CD14-positive monocyte (primary cell): Measurements from ENCODE around the gene IMPDH1. TPM values are rescaled to one million over a fixed set of nuclear protein-coding genes. Genes with fewer than 3 reads are reported as not detected.

Experiments
- DNase-seq, 3 donors: peaks; one replicate each; pipeline ENCODE4 v3.0.0-alpha.2; 2011 to 2022
- H2AFZ ChIP-seq: 2 replicates; pipeline ENCODE4 v1.6.0; 2012; ENCODE audit warnings: mild to moderate bottlenecking, low read depth, low read length, inconsistent platforms; ENCODE audit not compliant: insufficient read depth, poor library complexity, severe bottlenecking
- H3K27ac ChIP-seq, 2 donors: 1 replicate in 1 of 2; 2 replicates in 1 of 2; pipeline ENCODE4 v1.5.1; 2012 to 2013; ENCODE audit warnings: low read length in 2 of 2, control low read depth in 1 of 2, inconsistent platforms in 1 of 2, low read depth in 1 of 2, mild to moderate bottlenecking in 1 of 2
- H3K27me3 ChIP-seq, 2 donors: one replicate each; pipeline versions ENCODE4 v1.6.0 to v1.6.1; 2011 to 2013; ENCODE audit warnings: low read length in 2 of 2; ENCODE audit not compliant: control insufficient read depth in 2 of 2, insufficient read depth in 2 of 2
- H3K36me3 ChIP-seq, 2 donors: replicated peaks in 1 of 2; 1 replicate in 1 of 2; 2 replicates in 1 of 2; pipeline versions ENCODE4 v1.5.1 to v1.6.1; 2012 to 2013; ENCODE audit warnings: low read length in 2 of 2, control low read depth in 1 of 2, inconsistent platforms in 1 of 2, mild to moderate bottlenecking in 1 of 2; ENCODE audit not compliant: insufficient read depth in 2 of 2, control insufficient read depth in 1 of 2
- H3K4me1 ChIP-seq, 2 donors: 1 replicate in 1 of 2; 2 replicates in 1 of 2; pipeline versions ENCODE4 v1.5.1 to v1.6.1; 2012 to 2013; ENCODE audit warnings: low read length in 2 of 2, control low read depth in 1 of 2, inconsistent platforms in 1 of 2, mild to moderate bottlenecking in 1 of 2, moderate library complexity in 1 of 2; ENCODE audit not compliant: insufficient read depth in 2 of 2, control insufficient read depth in 1 of 2
- H3K4me2 ChIP-seq: replicated peaks from 2 replicates; pipeline ENCODE3; 2012; ENCODE audit warnings: low read length, moderate library complexity, mild to moderate bottlenecking; ENCODE audit not compliant: poor library complexity, severe bottlenecking; ENCODE audit errors: extremely low read depth
- H3K4me3 ChIP-seq, 3 experiments: fragments of 200-600 bp in 1 of 3; sonication (generic) in 1 of 3; replicated peaks in 1 of 3; 1 replicate in 2 of 3; 2 replicates in 1 of 3; pipeline ENCODE4 v1.5.1; 2011 to 2013; ENCODE audit warnings: low read length in 3 of 3, mild to moderate bottlenecking in 3 of 3, control low read depth in 2 of 3, low read depth in 2 of 3, inconsistent platforms in 1 of 3, moderate library complexity in 1 of 3
- H3K79me2 ChIP-seq: 2 replicates; pipeline ENCODE4 v1.6.0; 2012; ENCODE audit warnings: mild to moderate bottlenecking, control low read depth, inconsistent platforms, low read length, moderate library complexity; ENCODE audit not compliant: insufficient read depth
- H3K9ac ChIP-seq: 2 replicates; pipeline ENCODE4 v1.6.0; 2017; ENCODE audit warnings: low read length, mild to moderate bottlenecking; ENCODE audit not compliant: insufficient read depth, poor library complexity, severe bottlenecking
- H3K9me3 ChIP-seq, 2 donors: replicated peaks in 1 of 2; 1 replicate in 1 of 2; 2 replicates in 1 of 2; pipeline versions ENCODE4 v1.5.1 to v1.6.1; 2012 to 2013; ENCODE audit warnings: low read length in 2 of 2, control low read depth in 1 of 2; ENCODE audit not compliant: control insufficient read depth in 1 of 2, insufficient read depth in 1 of 2
- H4K20me1 ChIP-seq: 2 replicates; pipeline ENCODE4 v1.6.0; 2012; ENCODE audit warnings: mild to moderate bottlenecking, low read length, control low read depth, moderate library complexity; ENCODE audit not compliant: insufficient read depth
- H3K27ac Mint-ChIP-seq, 7 donors: one replicate each; pipeline ENCODE4 v1.8.0; 2020; ENCODE audit warnings: mild to moderate bottlenecking in 7 of 7, mixed read lengths in 7 of 7, moderate library complexity in 6 of 7, inconsistent platforms in 2 of 7
- H3K27me3 Mint-ChIP-seq, 3 donors: one replicate each; pipeline ENCODE4 v1.8.0; 2021 to 2022; ENCODE audit warnings: low read depth in 3 of 3, mild to moderate bottlenecking in 3 of 3, mixed read lengths in 3 of 3, moderate library complexity in 3 of 3, inconsistent platforms in 1 of 3
- H3K36me3 Mint-ChIP-seq, 2 donors: one replicate each; pipeline ENCODE4 v1.8.0; 2020; ENCODE audit warnings: mixed read lengths in 2 of 2, inconsistent platforms in 1 of 2, mild to moderate bottlenecking in 1 of 2
- H3K4me1 Mint-ChIP-seq: one replicate; pipeline ENCODE4 v1.8.0; 2020; ENCODE audit warnings: mild to moderate bottlenecking, mixed read lengths
- H3K4me3 Mint-ChIP-seq, 2 donors: one replicate each; pipeline ENCODE4 v1.8.0; 2020; ENCODE audit warnings: mild to moderate bottlenecking in 2 of 2, mixed read lengths in 2 of 2, moderate library complexity in 1 of 2
- H3K9me3 Mint-ChIP-seq, 7 donors: one replicate each; pipeline ENCODE4 v1.8.0; 2020 to 2022; ENCODE audit warnings: mixed read lengths in 7 of 7, mild to moderate bottlenecking in 6 of 7, moderate library complexity in 6 of 7, inconsistent platforms in 2 of 7
- CTCF ChIP-seq: fragments of 200-600 bp; IDR thresholded peaks from one replicate; pipeline ENCODE4 v1.8.0; 2022; ENCODE audit warnings: antibody characterized with exemption, mild to moderate bottlenecking
- WGBS: methylation state at CpG from one replicate; pipeline ENCODE4 v1.1.5; 2013; ENCODE audit warnings: missing lambda C conversion rate; ENCODE audit not compliant: insufficient coverage; 5-methylcytosine and 5-hydroxymethylcytosine counted together
- intact Hi-C, 2 donors: fragments of 100-400 bp; cut with micrococcal nuclease; formaldehyde crosslinking; loops; one replicate each; pipeline versions ENCODE4 v1.15.0 to v1.15.1; 2023
- polyA plus RNA-seq, 3 donors: library from polyadenylated mRNA; depleted of rRNA in 1 of 3; unstranded in 2 of 3; stranded (reverse) in 1 of 3; fragments of 300-500 nt in 2 of 3; fragments of >200 nt in 1 of 3; fragmentation: Illumina TruSeq in 2 of 3; gene quantifications; 1 replicate in 2 of 3; 2 replicates in 1 of 3; pipeline ENCODE4 v1.2.3, GENCODE V29; 2012 to 2021
- small RNA-seq: library from RNA; depleted of rRNA; stranded (forward); fragments of <200 nt; gene quantifications from one replicate; pipeline ENCODE3, GENCODE V24; 2012; ENCODE audit warnings: low read depth; ENCODE audit not compliant: insufficient read length

The IMPDH1 gene
- polyA plus RNA-seq, 3 donors, result 110 to 259 (median 152) TPM

- Histone ChIP-seq H3K9me3 (no peaks in the 10 kb centered on the region), H3K4me3 (peak within 1 kb of the TSS; percentile 75 to 96 (median 78)), H3K79me2 (peaks cover 35% of the 10 kb centered on the region), H4K20me1 (no peaks in the 10 kb centered on the region), H3K27me3 (no peaks in the 10 kb centered on the region), H3K4me1 (peaks cover 18 to 21% of the 10 kb centered on the region in 2 donors), H3K27ac (peak within 1 kb of the TSS; percentile 81 to 95), H3K4me2 (peak within 1 kb of the TSS; percentile 77), H3K36me3 (peaks cover 7 to 17% of the 10 kb centered on the region in 2 donors), H2AFZ (peak within 1 kb of the TSS; percentile 98), H3K9ac (peak within 1 kb of the TSS; percentile 85)
- Mint-ChIP-seq H3K27ac (peak within 1 kb of the TSS; percentile 88 to 96 (median 94)), H3K9me3 (no peaks in the 10 kb centered on the region), H3K4me3 (peak within 1 kb of the TSS; percentile 93 to 97), H3K4me1 (peaks cover 22% of the 10 kb centered on the region), H3K36me3 (peaks cover 13 to 14% of the 10 kb centered on the region in 2 donors), H3K27me3 (peaks cover 2 to 5% (median 2%) of the 10 kb centered on the region in 3 donors)
- intact Hi-C loops, result loop anchor here in 1 of 2 donors (10.0 kb wide), 1 partner anchor 111 kb away; the partner anchor contains the start of gene HILPDA
- DNase-seq, result peak; percentile 89 to 93 (median 90)
- 8% methylated on average over 39 of the region's 49 CpGs for WGBS
- no peak for TF ChIP-seq CTCF
Observed at GRCh38 chr7:128343554-128344430, 66.0 kb downstream of the IMPDH1 start, which contains the start of gene RBM28. TSS of gene RBM28 (minus strand) at chr7:128343908. CDS start at chr7:128343793, 115 bp downstream.

Small RNAs within 50 kb of the gene (small RNA-seq; reads per million reads assigned to genes)
- gene AC010655.1 (not detected), gene RNU7-27P (not detected), gene RNU7-54P (not detected)

Other genes with a start within 250 kb of the IMPDH1 start
- under 1 TPM in 2 of 3 donors, not detected in 1; 0.12 to 0.13 TPM for gene LEP, start 168.7 kb downstream of the IMPDH1 start, polyA plus RNA-seq
- gene RBM28, start 66.1 kb downstream of the IMPDH1 start, polyA plus RNA-seq, result 10 to 100 TPM in 1 of 3 donors, 1 to 10 TPM in 2; 4.0 to 14.4 (median 4.9) TPM
- 1 to 10 TPM in 1 of 3 donors, not detected in 2; 1.1 TPM for gene PRRT4, start 48.3 kb downstream of the IMPDH1 start, polyA plus RNA-seq
- 1 to 10 TPM; 2.0 to 7.9 (median 2.6) TPM for gene HILPDA, start 45.9 kb upstream of the IMPDH1 start, polyA plus RNA-seq
- 10 to 100 TPM in 2 of 3 donors, 1 to 10 TPM in 1; 7.5 to 11.1 (median 10.1) TPM for gene METTL2B, start 66.8 kb upstream of the IMPDH1 start, polyA plus RNA-seq